ENCODE data around the gene PKD2.
"Not testable (repeated sequence)": the region's sequence is repeated elsewhere in the genome, so short reads cannot be mapped to it uniquely, and the experiment has no call there.

Gene PKD2

DNA sequence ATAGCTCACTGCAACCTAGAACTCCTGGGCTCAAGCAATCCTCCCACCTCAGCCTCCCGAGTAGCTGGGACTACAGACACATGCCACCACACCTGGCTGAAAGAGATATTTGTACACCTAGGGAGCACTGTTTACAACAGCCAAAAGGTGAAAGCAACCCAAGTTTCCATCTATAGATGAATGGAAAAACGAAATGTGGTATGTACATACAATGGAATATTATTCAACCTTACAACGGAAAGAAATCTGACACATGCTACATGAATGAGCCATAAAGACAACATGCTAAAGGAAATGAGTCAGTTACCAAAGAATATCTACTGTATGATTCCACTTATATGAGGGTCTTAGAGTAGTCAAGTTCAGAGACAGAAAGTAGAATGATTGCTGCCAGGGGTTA is 98.8 kb downstream of the PKD2 start:
- Histone ChIP-seq H3K9ac (ENCODE audit: low read length) (no peak overlapping the region), H3K27ac (ENCODE audit: low read length, poor library complexity, severe bottlenecking) (no peak overlapping the region), H3K4me1 (ENCODE audit: control insufficient read depth, insufficient read depth, low read depth, low read length) (peaks cover 6% of the 10 kb centered on the region), H3K4me3 (ENCODE audit: insufficient read depth in 1 of 2, low read depth in 1 of 2, low read length in 2 of 2) (no peak overlapping the region), H3K23ac (ENCODE audit: low read length in 2 of 2) (no peak overlapping the region), H3K36me3 (ENCODE audit: control insufficient read depth in 1 of 2, insufficient read depth in 2 of 2, low read depth in 1 of 2, low read length in 2 of 2) (no peaks in the 10 kb centered on the region), H2AFZ (ENCODE audit: low read depth, low read length) (no peak overlapping the region), H2BK15ac (ENCODE audit: low read depth, poor library complexity, severe bottlenecking) (no peak overlapping the region), H3K4ac (ENCODE audit: low read depth in 1 of 2, low read length in 2 of 2) (no peak overlapping the region), H3K4me2 (ENCODE audit: low read length, poor library complexity, severe bottlenecking) (no peak overlapping the region), H3K14ac (ENCODE audit: low read length in 2 of 2) (no peak overlapping the region), H3K79me1 (replicated peaks; ENCODE audit: low read length, poor library complexity, severe bottlenecking) (no peaks in the 10 kb centered on the region), H2AK5ac (ENCODE audit: low read length, severe bottlenecking) (no peak overlapping the region), H2BK5ac (ENCODE audit: low read depth, low read length, poor library complexity, severe bottlenecking) (no peak overlapping the region), H3K18ac (ENCODE audit: low read depth in 1 of 2, low read length in 2 of 2) (no peak overlapping the region), H2BK12ac (ENCODE audit: low read length in 2 of 2) (no peak overlapping the region), H3K9me3 (ENCODE audit: control insufficient read depth, low read length) (no peaks in the 10 kb centered on the region), H3K27me3 (ENCODE audit: control insufficient read depth in 1 of 2, insufficient read depth in 1 of 2, low read length in 2 of 2) (no peaks in the 10 kb centered on the region), H4K8ac (ENCODE audit: low read length) (no peak overlapping the region), H4K91ac (ENCODE audit: low read length) (no peak overlapping the region), H2BK120ac (ENCODE audit: low read depth, low read length) (no peak overlapping the region)
- peak; percentile 32 for DNase-seq
- WGBS = no CpG with 5 or more reads among the region's 3 CpGs

DNA sequence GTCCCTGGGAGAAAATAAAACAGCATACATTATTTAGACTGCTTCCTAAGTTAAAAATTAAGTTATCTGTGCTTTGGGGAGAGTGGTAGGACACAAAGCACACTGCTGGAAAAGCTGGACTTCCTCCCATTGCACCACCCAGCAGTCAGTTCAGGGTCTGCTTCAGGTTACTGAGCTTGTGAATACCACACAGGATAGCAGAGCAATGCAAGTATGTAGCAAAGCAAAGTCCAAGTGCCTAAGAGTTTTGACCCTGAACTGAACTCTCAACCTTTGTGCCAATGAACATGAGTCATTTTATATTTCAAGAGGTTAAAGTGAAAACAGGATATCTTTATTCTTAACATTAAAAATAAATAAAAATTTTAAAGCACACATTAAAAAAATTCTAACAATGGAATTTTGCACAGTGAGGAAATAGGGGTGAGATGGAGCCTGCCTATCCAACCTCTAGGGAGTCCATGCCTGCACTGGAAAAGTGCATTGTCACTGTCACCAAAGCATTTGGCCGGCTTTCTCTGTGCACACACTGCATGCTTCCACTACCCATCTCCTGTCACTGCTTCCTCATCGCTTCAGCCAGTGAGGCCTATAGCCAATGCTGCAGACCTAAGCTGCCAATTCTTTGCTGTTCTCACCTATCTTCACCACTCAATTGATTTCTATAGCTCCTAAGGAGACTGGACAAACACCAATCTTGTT is 100.1 kb downstream of the PKD2 start:
- Histone ChIP-seq H3K4me2 (ENCODE audit: low read length, poor library complexity, severe bottlenecking) (no peak overlapping the region), H3K18ac (ENCODE audit: low read depth in 1 of 2, low read length in 2 of 2) (no peak overlapping the region), H4K8ac (ENCODE audit: low read length) (no peak overlapping the region), H2AK5ac (ENCODE audit: low read length, severe bottlenecking) (no peak overlapping the region), H4K91ac (ENCODE audit: low read length) (no peak overlapping the region), H2BK12ac (ENCODE audit: low read length in 2 of 2) (no peak overlapping the region), H2BK120ac (ENCODE audit: low read depth, low read length) (no peak overlapping the region), H3K27ac (ENCODE audit: low read length, poor library complexity, severe bottlenecking) (peak overlapping the region; percentile 21), H3K27me3 (ENCODE audit: control insufficient read depth in 1 of 2, insufficient read depth in 1 of 2, low read length in 2 of 2) (no peaks in the 10 kb centered on the region), H3K4me3 (ENCODE audit: insufficient read depth in 1 of 2, low read depth in 1 of 2, low read length in 2 of 2) (no peak overlapping the region), H2BK15ac (ENCODE audit: low read depth, poor library complexity, severe bottlenecking) (no peak overlapping the region), H3K23ac (ENCODE audit: low read length in 2 of 2) (no peak overlapping the region), H2AFZ (ENCODE audit: low read depth, low read length) (peak overlapping the region; percentile 71), H2BK5ac (ENCODE audit: low read depth, low read length, poor library complexity, severe bottlenecking) (no peak overlapping the region), H3K9ac (ENCODE audit: low read length) (no peak overlapping the region), H3K79me1 (replicated peaks; ENCODE audit: low read length, poor library complexity, severe bottlenecking) (no peaks in the 10 kb centered on the region), H3K14ac (ENCODE audit: low read length in 2 of 2) (peak overlapping the region in 1 of 2 experiments; percentile 84), H3K4me1 (ENCODE audit: control insufficient read depth, insufficient read depth, low read depth, low read length) (peaks cover 6% of the 10 kb centered on the region), H3K36me3 (ENCODE audit: control insufficient read depth in 1 of 2, insufficient read depth in 2 of 2, low read depth in 1 of 2, low read length in 2 of 2) (no peaks in the 10 kb centered on the region), H3K4ac (ENCODE audit: low read depth in 1 of 2, low read length in 2 of 2) (peak overlapping the region in 1 of 2 experiments; percentile 16), H3K9me3 (ENCODE audit: control insufficient read depth, low read length) (no peaks in the 10 kb centered on the region)
- no peak for DNase-seq
- WGBS = 82% methylated on average over 2 of the region's 2 CpGs

- not testable (repeated sequence) for H2BK5ac ChIP-seq (ENCODE audit: low read depth, low read length, poor library complexity, severe bottlenecking); H3K23ac ChIP-seq (ENCODE audit: low read length in 2 of 2); H3K79me1 ChIP-seq (replicated peaks; ENCODE audit: low read length, poor library complexity, severe bottlenecking); H2AFZ ChIP-seq (ENCODE audit: low read depth, low read length); H3K27ac ChIP-seq (ENCODE audit: low read length, poor library complexity, severe bottlenecking); H3K9ac ChIP-seq (ENCODE audit: low read length); H2AK5ac ChIP-seq (ENCODE audit: low read length, severe bottlenecking); H2BK12ac ChIP-seq (ENCODE audit: low read length in 2 of 2); H3K4me1 ChIP-seq (ENCODE audit: control insufficient read depth, insufficient read depth, low read depth, low read length); H3K4me3 ChIP-seq (ENCODE audit: insufficient read depth in 1 of 2, low read depth in 1 of 2, low read length in 2 of 2); H4K91ac ChIP-seq (ENCODE audit: low read length); H3K4me2 ChIP-seq (ENCODE audit: low read length, poor library complexity, severe bottlenecking); H3K36me3 ChIP-seq (ENCODE audit: control insufficient read depth in 1 of 2, insufficient read depth in 2 of 2, low read depth in 1 of 2, low read length in 2 of 2); H3K14ac ChIP-seq (ENCODE audit: low read length in 2 of 2); H3K4ac ChIP-seq (ENCODE audit: low read depth in 1 of 2, low read length in 2 of 2); DNase-seq; H3K18ac ChIP-seq (ENCODE audit: low read depth in 1 of 2, low read length in 2 of 2); H2BK15ac ChIP-seq (ENCODE audit: low read depth, poor library complexity, severe bottlenecking); H4K8ac ChIP-seq (ENCODE audit: low read length); H2BK120ac ChIP-seq (ENCODE audit: low read depth, low read length); H3K9me3 ChIP-seq (ENCODE audit: control insufficient read depth, low read length); H3K27me3 ChIP-seq (ENCODE audit: control insufficient read depth in 1 of 2, insufficient read depth in 1 of 2, low read length in 2 of 2)
- WGBS = 100% methylated on average over 6 of the region's 7 CpGs
Observed at GRCh38 chr4:88108108-88108465, 100.7 kb downstream of the PKD2 start.

DNA sequence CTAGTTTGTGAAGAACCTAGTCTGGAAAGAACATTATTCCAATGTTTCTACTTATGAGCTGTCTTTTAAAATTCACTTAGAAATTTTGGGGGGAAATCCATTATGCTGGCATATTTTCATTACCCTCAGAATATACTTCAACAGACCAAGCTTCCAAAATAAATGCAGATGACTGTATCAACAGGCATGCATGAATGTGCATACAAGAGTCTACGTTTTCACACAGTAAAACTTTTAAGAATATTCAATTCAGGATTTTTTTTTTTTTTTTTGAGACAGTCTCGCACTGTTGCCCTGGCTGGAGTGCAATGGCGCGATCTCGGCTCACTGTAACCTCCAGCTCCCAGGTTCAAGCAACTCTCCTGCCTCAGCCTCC is 101.3 kb downstream of the PKD2 start:
- Histone ChIP-seq H2BK120ac (ENCODE audit: low read depth, low read length) (no peak overlapping the region), H4K8ac (ENCODE audit: low read length) (no peak overlapping the region), H3K4me3 (ENCODE audit: insufficient read depth in 1 of 2, low read depth in 1 of 2, low read length in 2 of 2) (no peak overlapping the region), H3K9me3 (ENCODE audit: control insufficient read depth, low read length) (no peaks in the 10 kb centered on the region), H4K91ac (ENCODE audit: low read length) (no peak overlapping the region), H3K27me3 (ENCODE audit: control insufficient read depth in 1 of 2, insufficient read depth in 1 of 2, low read length in 2 of 2) (no peaks in the 10 kb centered on the region), H3K4ac (ENCODE audit: low read depth in 1 of 2, low read length in 2 of 2) (no peak overlapping the region), H3K18ac (ENCODE audit: low read depth in 1 of 2, low read length in 2 of 2) (no peak overlapping the region), H3K27ac (ENCODE audit: low read length, poor library complexity, severe bottlenecking) (no peak overlapping the region), H2BK5ac (ENCODE audit: low read depth, low read length, poor library complexity, severe bottlenecking) (no peak overlapping the region), H2BK12ac (ENCODE audit: low read length in 2 of 2) (no peak overlapping the region), H3K36me3 (ENCODE audit: control insufficient read depth in 1 of 2, insufficient read depth in 2 of 2, low read depth in 1 of 2, low read length in 2 of 2) (no peaks in the 10 kb centered on the region), H2BK15ac (ENCODE audit: low read depth, poor library complexity, severe bottlenecking) (no peak overlapping the region), H3K9ac (ENCODE audit: low read length) (no peak overlapping the region), H2AFZ (ENCODE audit: low read depth, low read length) (no peak overlapping the region), H3K79me1 (replicated peaks; ENCODE audit: low read length, poor library complexity, severe bottlenecking) (no peaks in the 10 kb centered on the region), H3K14ac (ENCODE audit: low read length in 2 of 2) (no peak overlapping the region), H2AK5ac (ENCODE audit: low read length, severe bottlenecking) (no peak overlapping the region), H3K4me2 (ENCODE audit: low read length, poor library complexity, severe bottlenecking) (no peak overlapping the region), H3K4me1 (ENCODE audit: control insufficient read depth, insufficient read depth, low read depth, low read length) (peaks cover 6% of the 10 kb centered on the region), H3K23ac (ENCODE audit: low read length in 2 of 2) (no peak overlapping the region)
- DNase-seq = no peak
- WGBS = 91% methylated on average over 5 of the region's 5 CpGs

Measured in mesenchymal stem cell (in vitro differentiated cells and primary cell).